DOHH2 (cell line): ENCODE measurements around the gene MTPN.

Experiments
- H3F3A ChIP-seq: fragments of 200-600 bp; sonication (generic), shearing (Covaris generic); 2 replicates; pipeline ENCODE4 v1.6.0; 2016; ENCODE audit warnings: antibody characterized with exemption, mild to moderate bottlenecking; ENCODE audit not compliant: control insufficient read depth, insufficient read depth
- H3K27ac ChIP-seq: fragments of 200-600 bp; sonication (generic); 2 replicates; pipeline ENCODE4 v1.5.1; 2014; ENCODE audit warnings: low read depth, mild to moderate bottlenecking, low read length, moderate library complexity
- H3K27me3 ChIP-seq: fragments of 200-600 bp; sonication (generic); 2 replicates; pipeline ENCODE4 v1.6.1; 2014; ENCODE audit warnings: mild to moderate bottlenecking, low read length, mixed read lengths; ENCODE audit not compliant: control insufficient read depth
- H3K36me3 ChIP-seq: fragments of 200-600 bp; sonication (generic); 2 replicates; pipeline ENCODE4 v1.6.1; 2014; ENCODE audit warnings: mild to moderate bottlenecking, low read length, moderate library complexity, mixed read lengths; ENCODE audit not compliant: control insufficient read depth
- H3K4me1 ChIP-seq: fragments of 200-600 bp; sonication (generic); 2 replicates; pipeline ENCODE4 v1.6.1; 2014; ENCODE audit warnings: mild to moderate bottlenecking, low read length, mixed read lengths; ENCODE audit not compliant: control insufficient read depth
- H3K4me2 ChIP-seq: fragments of 200-600 bp; sonication (generic); 2 replicates; pipeline ENCODE4 v1.6.0; 2014; ENCODE audit warnings: mild to moderate bottlenecking, low read length, moderate library complexity
- H3K4me3 ChIP-seq: fragments of 200-600 bp; sonication (generic); 2 replicates; pipeline ENCODE4 v1.5.1; 2014; ENCODE audit warnings: mild to moderate bottlenecking, low read length, mixed read lengths
- H3K79me2 ChIP-seq: fragments of 200-600 bp; sonication (generic); 2 replicates; pipeline ENCODE4 v1.6.1; 2014; ENCODE audit warnings: mild to moderate bottlenecking, low read length, mixed read lengths; ENCODE audit not compliant: control insufficient read depth
- H3K9me2 ChIP-seq: fragments of 200-600 bp; sonication (generic); replicated peaks from 2 replicates; pipeline ENCODE4 v1.6.1; 2014; ENCODE audit warnings: mild to moderate bottlenecking, low read length, mixed read lengths; ENCODE audit not compliant: control insufficient read depth
- H3K9me3 ChIP-seq: fragments of 200-600 bp; sonication (generic); 2 replicates; pipeline ENCODE4 v1.6.1; 2014; ENCODE audit warnings: antibody characterized with exemption, low read length, mixed read lengths; ENCODE audit not compliant: control insufficient read depth, insufficient read depth
- H4K20me1 ChIP-seq: fragments of 200-600 bp; sonication (generic); 2 replicates; pipeline ENCODE4 v1.6.0; 2014; ENCODE audit warnings: low read depth, mild to moderate bottlenecking, antibody characterized with exemption, low read length, moderate library complexity; ENCODE audit not compliant: control insufficient read depth, insufficient read depth
- EZH2phosphoT487 ChIP-seq: fragments of 200-600 bp; sonication (generic); IDR thresholded peaks from 2 replicates; pipeline ENCODE4 v1.6.1; 2017; ENCODE audit warnings: borderline replicate concordance, mild to moderate bottlenecking, antibody characterized with exemption, low read length, moderate library complexity, mixed read lengths
- TF ChIP-seq, protein P1 (sequence below): fragments of 200-600 bp; sonication (generic); IDR thresholded peaks from one replicate; pipeline ENCODE4 v1.5.1; 2014; ENCODE audit warnings: antibody characterized with exemption, mild to moderate bottlenecking, low read depth, low read length; ENCODE audit not compliant: poor library complexity, severe bottlenecking

MTPN gene

DNA sequence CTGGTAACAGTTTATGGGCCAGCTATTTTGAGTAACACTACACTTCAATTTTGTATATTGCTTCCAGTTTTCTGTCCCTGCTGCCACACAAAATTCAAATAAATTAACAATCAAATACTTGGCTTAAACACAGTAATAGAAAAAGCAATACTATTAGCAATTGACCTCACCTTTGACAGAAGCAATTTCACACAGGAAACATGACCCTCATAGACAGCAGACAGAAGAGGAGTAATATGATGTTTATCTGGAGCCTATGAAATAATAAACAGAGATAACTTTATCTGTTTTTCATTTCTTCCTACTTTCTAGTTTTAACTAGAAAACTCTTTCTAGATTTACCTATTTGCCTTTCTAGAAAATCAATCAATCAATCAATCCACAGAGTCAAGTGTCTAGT lies 26.7 kb downstream of the MTPN start:
- H3K36me3 ChIP-seq = peaks cover 76% of the 10 kb centered on the region
- no peak overlapping the region for H3K27ac ChIP-seq
- H3K4me3 ChIP-seq = no peak overlapping the region
- no peaks in the 10 kb centered on the region for H3F3A ChIP-seq
- H3K4me1 ChIP-seq = peaks cover 10% of the 10 kb centered on the region
- peaks cover 91% of the 10 kb centered on the region for H3K79me2 ChIP-seq
- H3K9me2 ChIP-seq = no peaks in the 10 kb centered on the region
- H3K4me2 ChIP-seq = no peak overlapping the region
- TF ChIP-seq, protein P1, sequence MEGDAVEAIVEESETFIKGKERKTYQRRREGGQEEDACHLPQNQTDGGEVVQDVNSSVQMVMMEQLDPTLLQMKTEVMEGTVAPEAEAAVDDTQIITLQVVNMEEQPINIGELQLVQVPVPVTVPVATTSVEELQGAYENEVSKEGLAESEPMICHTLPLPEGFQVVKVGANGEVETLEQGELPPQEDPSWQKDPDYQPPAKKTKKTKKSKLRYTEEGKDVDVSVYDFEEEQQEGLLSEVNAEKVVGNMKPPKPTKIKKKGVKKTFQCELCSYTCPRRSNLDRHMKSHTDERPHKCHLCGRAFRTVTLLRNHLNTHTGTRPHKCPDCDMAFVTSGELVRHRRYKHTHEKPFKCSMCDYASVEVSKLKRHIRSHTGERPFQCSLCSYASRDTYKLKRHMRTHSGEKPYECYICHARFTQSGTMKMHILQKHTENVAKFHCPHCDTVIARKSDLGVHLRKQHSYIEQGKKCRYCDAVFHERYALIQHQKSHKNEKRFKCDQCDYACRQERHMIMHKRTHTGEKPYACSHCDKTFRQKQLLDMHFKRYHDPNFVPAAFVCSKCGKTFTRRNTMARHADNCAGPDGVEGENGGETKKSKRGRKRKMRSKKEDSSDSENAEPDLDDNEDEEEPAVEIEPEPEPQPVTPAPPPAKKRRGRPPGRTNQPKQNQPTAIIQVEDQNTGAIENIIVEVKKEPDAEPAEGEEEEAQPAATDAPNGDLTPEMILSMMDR = no peak
- TF ChIP-seq EZH2phosphoT487 = no peak
- H4K20me1 ChIP-seq = peaks cover 15% of the 10 kb centered on the region; the same call in 1 of the 2 replicates
- no peaks in the 10 kb centered on the region for H3K9me3 ChIP-seq
- H3K27me3 ChIP-seq = no peaks in the 10 kb centered on the region

- no peak overlapping the region for H3K4me2 ChIP-seq
- H3K4me3 ChIP-seq = no peak overlapping the region
- H3K36me3 ChIP-seq = peaks cover 80% of the 10 kb centered on the region
- H3K27ac ChIP-seq = no peak overlapping the region
- H3K79me2 ChIP-seq = peaks cover 79% of the 10 kb centered on the region
- H3K9me3 ChIP-seq = no peaks in the 10 kb centered on the region
- H3F3A ChIP-seq = peaks cover 3% of the 10 kb centered on the region; the same call in 1 of the 2 replicates
- no peaks in the 10 kb centered on the region for H3K27me3 ChIP-seq
- H3K4me1 ChIP-seq = peaks cover 9% of the 10 kb centered on the region
- peaks cover 18% of the 10 kb centered on the region for H4K20me1 ChIP-seq
- TF ChIP-seq, protein P1 = no peak
- no peak for TF ChIP-seq EZH2phosphoT487
- H3K9me2 ChIP-seq = no peaks in the 10 kb centered on the region
Observed at GRCh38 chr7:135946289-135947055, 30.7 kb downstream of the MTPN start.

GRCh38 chr7:135944753-135945152 lies 32.4 kb downstream of the MTPN start:
- Histone ChIP-seq H4K20me1 (peaks cover 18% of the 10 kb centered on the region), H3K9me3 (no peaks in the 10 kb centered on the region), H3K4me3 (no peak overlapping the region), H3K27me3 (no peaks in the 10 kb centered on the region), H3K4me1 (peaks cover 9% of the 10 kb centered on the region), H3K36me3 (peaks cover 77% of the 10 kb centered on the region), H3F3A (peaks cover 3% of the 10 kb centered on the region; the same call in 1 of the 2 replicates), H3K9me2 (no peaks in the 10 kb centered on the region), H3K79me2 (peaks cover 81% of the 10 kb centered on the region), H3K27ac (no peak overlapping the region), H3K4me2 (no peak overlapping the region)
- TF ChIP-seq, protein P1 = no peak
- no peak for TF ChIP-seq EZH2phosphoT487
